HG03097 (cell line): ENCODE measurements around the gene ZNF488.

Experiments
- ATAC-seq: cut with Tn5 transposase; IDR thresholded peaks from one replicate; pipeline ENCODE4 v1.9.1; 2021; ENCODE audit not compliant: unreplicated experiment, low FRiP score

Gene ZNF488

DNA sequence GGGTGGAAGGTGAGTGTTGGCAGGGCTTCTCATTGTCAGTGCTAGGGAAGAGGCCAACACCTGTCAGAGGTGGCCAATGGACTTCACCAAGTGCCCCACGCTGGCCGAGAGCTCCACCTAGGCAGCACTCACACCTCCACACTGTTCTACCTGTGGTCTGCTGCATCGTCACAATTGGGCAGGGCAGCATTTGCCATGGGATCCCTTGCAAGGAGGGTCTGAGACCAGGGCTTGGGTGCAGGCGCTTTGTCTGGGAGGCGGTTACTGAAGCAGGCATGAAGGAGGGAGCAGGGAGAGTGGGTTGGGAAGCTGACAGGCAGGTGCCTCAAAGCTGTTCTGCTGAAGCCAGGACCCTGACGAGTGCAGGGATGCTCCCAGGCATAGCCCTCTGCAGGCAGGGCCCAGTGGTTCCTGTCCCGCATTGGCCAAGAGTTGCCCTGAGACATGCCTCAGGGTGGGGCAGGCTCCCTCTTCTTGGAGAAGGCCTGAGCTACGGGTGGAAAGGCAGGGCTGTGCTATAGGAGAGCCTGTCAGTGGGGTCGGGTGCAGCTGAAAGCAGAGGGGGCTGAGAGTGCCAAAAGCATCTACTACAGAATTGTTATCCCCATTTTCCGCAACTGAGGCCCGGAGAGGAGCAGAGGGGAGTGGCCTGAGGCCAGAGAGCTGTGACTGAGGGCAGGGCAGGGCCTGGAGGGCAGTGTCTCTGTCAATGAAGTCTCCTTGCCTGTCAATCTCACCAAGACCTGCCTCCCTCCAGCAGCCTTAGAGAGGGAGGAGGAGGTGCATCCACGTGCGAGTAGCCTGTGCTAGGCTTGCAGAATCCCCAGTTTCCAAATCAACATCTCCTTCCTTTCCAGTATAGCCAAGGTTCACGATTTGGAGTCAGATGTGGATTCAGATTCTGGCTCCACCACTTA, 31.9 kb downstream of the ZNF488 start:
- no peak for ATAC-seq

DNA sequence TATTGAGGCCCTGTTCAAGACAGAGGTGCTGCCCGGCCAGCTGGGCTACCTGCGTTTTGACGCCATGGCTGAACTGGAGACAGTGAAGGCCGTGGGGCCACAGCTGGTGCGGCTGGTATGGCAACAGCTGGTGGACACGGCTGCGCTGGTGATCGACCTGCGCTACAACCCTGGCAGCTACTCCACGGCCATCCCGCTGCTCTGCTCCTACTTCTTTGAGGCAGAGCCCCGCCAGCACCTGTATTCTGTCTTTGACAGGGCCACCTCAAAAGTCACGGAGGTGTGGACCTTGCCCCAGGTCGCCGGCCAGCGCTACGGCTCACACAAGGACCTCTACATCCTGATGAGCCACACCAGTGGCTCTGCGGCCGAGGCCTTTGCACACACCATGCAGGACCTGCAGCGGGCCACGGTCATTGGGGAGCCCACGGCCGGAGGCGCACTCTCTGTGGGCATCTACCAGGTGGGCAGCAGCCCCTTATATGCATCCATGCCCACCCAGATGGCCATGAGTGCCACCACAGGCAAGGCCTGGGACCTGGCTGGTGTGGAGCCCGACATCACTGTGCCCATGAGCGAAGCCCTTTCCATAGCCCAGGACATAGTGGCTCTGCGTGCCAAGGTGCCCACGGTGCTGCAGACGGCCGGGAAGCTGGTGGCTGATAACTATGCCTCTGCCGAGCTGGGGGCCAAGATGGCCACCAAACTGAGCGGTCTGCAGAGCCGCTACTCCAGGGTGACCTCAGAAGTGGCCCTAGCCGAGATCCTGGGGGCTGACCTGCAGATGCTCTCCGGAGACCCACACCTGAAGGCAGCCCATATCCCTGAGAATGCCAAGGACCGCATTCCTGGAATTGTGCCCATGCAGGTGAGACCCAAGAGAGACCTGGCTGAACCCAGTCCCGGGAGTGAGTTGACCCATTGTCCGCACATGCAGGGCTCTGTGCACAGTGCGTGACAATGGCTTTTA, 33.1 kb downstream of the ZNF488 start:
- no peak for ATAC-seq

- no peak for ATAC-seq
These were observed 34.1 kb downstream of the ZNF488 start for GRCh38 chr10:47349941-47350371.

DNA sequence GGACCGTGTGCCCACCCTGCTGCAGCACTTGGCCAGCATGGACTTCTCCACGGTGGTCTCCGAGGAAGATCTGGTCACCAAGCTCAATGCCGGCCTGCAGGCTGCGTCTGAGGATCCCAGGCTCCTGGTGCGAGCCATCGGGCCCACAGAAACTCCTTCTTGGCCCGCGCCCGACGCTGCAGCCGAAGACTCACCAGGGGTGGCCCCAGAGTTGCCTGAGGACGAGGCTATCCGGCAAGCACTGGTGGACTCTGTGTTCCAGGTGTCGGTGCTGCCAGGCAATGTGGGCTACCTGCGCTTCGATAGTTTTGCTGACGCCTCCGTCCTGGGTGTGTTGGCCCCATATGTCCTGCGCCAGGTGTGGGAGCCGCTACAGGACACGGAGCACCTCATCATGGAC, 34.6 kb downstream of the ZNF488 start:
- no peak for ATAC-seq

- no peak for ATAC-seq
These were observed 35.2 kb downstream of the ZNF488 start for GRCh38 chr10:47348661-47349470.

- no peak for ATAC-seq
These were observed 35.9 kb downstream of the ZNF488 start, which contains the start of gene RBP3 for GRCh38 chr10:47348138-47348651. Gene RBP3 (plus strand): TSS chr10:47348363. CDS start chr10:47348485, 122 bp downstream.

- no peak for ATAC-seq
These were observed 36.8 kb downstream of the ZNF488 start for GRCh38 chr10:47347303-47347675.

DNA sequence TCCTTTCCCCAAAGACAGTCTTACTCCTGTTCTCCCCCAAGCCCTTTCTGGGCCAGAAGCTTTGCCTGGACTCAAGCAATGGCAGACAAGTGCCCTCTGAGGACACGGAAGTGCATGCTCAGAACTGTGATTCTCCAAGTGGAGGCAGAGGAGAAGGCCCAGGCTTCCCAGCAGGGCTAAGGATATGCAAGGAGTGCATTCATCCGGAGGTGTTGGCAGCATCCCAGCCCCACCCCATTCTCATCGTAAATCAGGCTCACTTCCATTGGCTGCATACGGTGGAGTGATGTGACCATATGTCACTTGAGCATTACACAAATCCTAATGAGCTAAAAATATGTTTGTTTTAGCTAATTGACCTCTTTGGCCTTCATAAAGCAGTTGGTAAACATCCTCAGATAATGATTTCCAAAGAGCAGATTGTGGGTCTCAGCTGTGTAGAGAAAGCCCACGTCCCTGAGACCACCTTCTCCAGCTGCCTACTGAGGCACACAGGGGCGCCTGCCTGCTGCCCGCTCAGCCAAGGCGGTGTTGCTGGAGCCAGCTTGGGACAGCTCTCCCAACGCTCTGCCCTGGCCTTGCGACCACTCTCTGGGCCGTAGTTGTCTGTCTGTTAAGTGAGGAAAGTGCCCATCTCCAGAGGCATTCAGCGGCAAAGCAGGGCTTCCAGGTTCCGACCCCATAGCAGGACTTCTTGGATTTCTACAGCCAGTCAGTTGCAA, 37.4 kb downstream of the ZNF488 start:
- ATAC-seq: no peak

DNA sequence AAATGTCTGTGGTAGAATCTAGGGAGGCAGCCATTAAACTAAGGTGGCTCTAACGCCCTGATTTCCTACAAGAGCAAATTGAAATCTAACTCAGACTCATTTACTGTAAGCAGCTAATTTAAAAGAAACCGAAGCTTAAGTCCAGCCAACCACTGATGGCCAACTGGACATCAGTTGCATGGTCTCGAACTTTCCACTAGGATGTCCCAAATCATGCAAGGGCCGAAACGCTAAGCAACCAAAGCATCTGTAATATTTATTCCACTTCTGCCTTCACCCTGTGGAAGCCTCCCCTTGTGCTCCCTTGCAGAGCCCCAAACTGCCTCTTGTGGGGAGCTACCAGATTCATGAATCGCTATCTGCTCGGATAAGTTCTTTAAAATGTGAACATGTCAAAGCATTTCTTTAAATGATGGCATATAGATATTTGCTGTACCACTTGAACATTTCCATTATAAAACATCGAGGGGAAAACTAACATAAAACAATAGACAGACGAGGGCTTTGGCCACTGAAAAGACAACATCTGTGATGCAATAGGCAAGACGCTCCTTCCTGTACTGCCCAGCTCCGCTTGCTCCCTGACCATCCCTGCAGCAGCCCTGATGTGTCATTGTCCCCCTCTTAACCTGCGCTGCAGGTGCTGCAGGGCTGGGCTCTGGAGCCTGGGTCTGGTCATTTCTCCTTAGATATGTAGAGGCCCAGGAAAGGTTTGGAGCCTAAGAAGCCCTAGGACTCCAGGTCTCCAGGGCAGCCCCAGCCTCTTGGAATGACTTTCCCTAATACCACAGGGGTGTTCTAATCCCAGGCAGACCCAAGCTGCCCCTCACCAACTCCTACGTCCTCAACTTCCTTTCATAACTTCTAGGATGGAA, 38.9 kb downstream of the ZNF488 start:
- no peak for ATAC-seq

DNA sequence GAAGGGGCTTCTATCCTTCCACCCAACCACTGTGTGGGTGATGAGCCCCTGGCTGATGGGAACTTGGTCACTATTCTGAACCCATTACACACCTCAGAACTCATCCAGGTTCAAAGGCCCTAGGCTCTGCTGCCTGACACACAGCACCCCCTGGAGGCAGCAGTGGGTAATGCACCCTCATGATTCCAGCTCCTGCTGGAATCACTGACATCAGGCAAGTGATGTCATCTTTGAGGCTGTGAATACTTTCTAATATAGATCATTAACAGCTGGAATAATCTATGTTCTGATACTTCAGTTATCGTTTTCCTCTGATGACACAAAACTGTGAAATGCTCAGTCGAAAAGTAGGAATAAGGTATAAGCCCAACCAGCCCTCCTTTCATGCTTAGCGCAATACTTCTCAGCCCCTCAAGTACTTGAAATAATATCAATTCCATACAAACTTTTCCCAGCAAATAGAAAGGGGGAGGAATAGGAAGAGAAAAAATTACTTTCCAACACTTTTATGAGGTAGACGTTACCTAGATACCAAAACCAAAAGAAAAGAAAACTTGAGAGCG, 43.4 kb downstream of the ZNF488 start:
- ATAC-seq: no peak

- ATAC-seq: no peak
These were observed 44.1 kb downstream of the ZNF488 start for GRCh38 chr10:47339759-47340607.

DNA sequence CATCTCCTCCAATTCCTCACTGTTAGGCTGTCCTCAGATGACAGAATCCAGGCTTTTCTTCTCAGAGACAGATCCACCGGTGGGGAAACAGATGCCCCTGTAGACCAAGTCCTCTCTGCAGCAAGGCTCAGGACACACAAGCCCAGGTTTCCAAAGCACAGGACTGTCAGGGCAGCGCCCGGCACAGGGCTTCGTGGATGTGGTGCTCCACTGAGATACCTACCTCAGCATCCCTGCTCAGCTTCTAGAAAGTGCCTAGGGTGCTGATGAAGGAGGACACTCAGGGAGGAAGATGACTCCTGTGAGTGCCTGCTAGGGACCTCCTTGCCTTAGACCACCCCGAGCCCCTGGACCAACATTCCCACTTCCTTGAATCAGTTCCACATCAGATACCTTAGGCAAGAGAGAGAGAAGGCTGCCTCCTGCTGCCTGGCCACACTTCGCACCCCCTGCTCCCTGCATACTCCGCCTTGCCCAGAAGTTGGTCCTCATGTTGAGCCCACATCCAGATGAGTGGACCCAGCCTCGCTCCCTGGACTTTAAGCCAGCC, 44.8 kb downstream of the ZNF488 start:
- no peak for ATAC-seq

GRCh38 chr10:47337310-47337709, 46.8 kb downstream of the ZNF488 start:
- no peak for ATAC-seq

- ATAC-seq: no peak
These were observed 47.5 kb downstream of the ZNF488 start for GRCh38 chr10:47336387-47337134.

DNA sequence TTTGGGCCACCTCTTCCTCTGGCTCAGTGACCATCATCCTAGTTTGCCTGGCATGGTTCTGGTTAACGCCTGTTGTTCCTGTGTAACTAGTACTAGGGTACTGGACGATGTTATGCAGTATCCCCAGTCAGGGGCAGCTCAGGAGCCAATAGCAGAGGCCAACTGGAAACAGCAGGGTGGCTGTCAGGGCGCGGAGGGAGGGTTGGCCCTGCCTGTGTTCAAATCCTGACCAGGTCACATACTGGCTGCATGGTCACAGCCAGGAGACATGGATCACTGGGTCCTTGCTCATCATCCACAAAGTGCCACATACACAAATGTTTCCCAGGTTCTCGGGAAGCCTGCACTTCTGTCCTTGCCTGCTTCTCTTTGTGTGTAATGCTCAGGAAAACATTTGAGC, 48.2 kb downstream of the ZNF488 start:
- ATAC-seq: no peak
